H1 (cell line): Measurements from ENCODE around the gene RHEX.

ENCODE experiments used
- ATF2 ChIP-seq: IDR thresholded peaks from 2 replicates; pipeline ENCODE4 v1.6.1; 2012; ENCODE audit warnings: low read length, inconsistent platforms
- BACH1 ChIP-seq: IDR thresholded peaks from 2 replicates; pipeline ENCODE4 v1.6.1; 2012; ENCODE audit warnings: low read length, improper control_type of control experiment
- CTCF ChIP-seq, 3 experiments: IDR thresholded peaks; 1 replicate in 2 of 3; 2 replicates in 1 of 3; pipeline versions ENCODE4 v1.5.1 to v1.6.1; 2011; ENCODE audit warnings: low read length in 3 of 3, mild to moderate bottlenecking in 3 of 3, inconsistent platforms in 2 of 3, low read depth in 1 of 3, moderate library complexity in 1 of 3; ENCODE audit not compliant: insufficient read depth in 1 of 3; ENCODE audit errors: control extremely low read depth in 1 of 3
- HDAC2 ChIP-seq, 2 experiments: fragments of 300-600 bp in 1 of 2; sonication (generic) in 1 of 2; IDR thresholded peaks; 2 replicates each; pipeline ENCODE4 v1.6.1; 2011 to 2012; ENCODE audit warnings: low read depth in 2 of 2, low read length in 2 of 2, mild to moderate bottlenecking in 2 of 2, moderate library complexity in 2 of 2, borderline replicate concordance in 1 of 2, inconsistent platforms in 1 of 2
- MAX ChIP-seq: IDR thresholded peaks from 2 replicates; pipeline ENCODE4 v1.6.1; 2012; ENCODE audit warnings: inconsistent platforms
- POU5F1 ChIP-seq: IDR thresholded peaks from 2 replicates; pipeline ENCODE4 v1.6.1; 2011; ENCODE audit warnings: low read depth, mild to moderate bottlenecking, low read length, moderate library complexity
- SIN3A ChIP-seq, 2 experiments: IDR thresholded peaks in 1 of 2; conservative IDR thresholded peaks in 1 of 2; 2 replicates each; pipeline ENCODE4 v1.6.1; 2011 to 2012; ENCODE audit warnings: low read length in 2 of 2, improper control_type of control experiment in 1 of 2, low read depth in 1 of 2, mild to moderate bottlenecking in 1 of 2
- SIX5 ChIP-seq: IDR thresholded peaks from 2 replicates; pipeline ENCODE4 v1.6.1; 2011; ENCODE audit warnings: mild to moderate bottlenecking, low read depth, low read length
- SP4 ChIP-seq: IDR thresholded peaks from 2 replicates; pipeline ENCODE4 v1.6.1; 2012; ENCODE audit warnings: low read length, inconsistent platforms
- TBP ChIP-seq: IDR thresholded peaks from 2 replicates; pipeline ENCODE4 v1.6.1; 2011; ENCODE audit warnings: low read depth, low read length, improper control_type of control experiment

- TF ChIP-seq BACH1 = no peak
- no peak for TF ChIP-seq CTCF (IDR thresholded peaks at IDR 0.05; ENCODE audit: control extremely low read depth in 1 of 3, insufficient read depth in 1 of 3, low read depth in 1 of 3, low read length in 3 of 3)
- no peak for TF ChIP-seq TBP
- TF ChIP-seq ATF2 = no peak
- TF ChIP-seq SIN3A (conservative IDR thresholded peaks at IDR 0.05 in 1 of 2, IDR thresholded peaks at IDR 0.05 in 1 of 2; ENCODE audit: low read depth in 1 of 2, low read length in 2 of 2) = no peak
- no peak for TF ChIP-seq SP4
- no peak for TF ChIP-seq MAX
- no peak for TF ChIP-seq HDAC2 (IDR thresholded peaks at IDR 0.05; ENCODE audit: borderline replicate concordance in 1 of 2, low read depth in 2 of 2, low read length in 2 of 2)
- TF ChIP-seq POU5F1 = no peak
- TF ChIP-seq SIX5 = no peak
Observed at GRCh38 chr1:206098242-206098919, 45.4 kb downstream of the RHEX start.
